T-helper 1 cell treated with Interleukin-12 subunit alpha and Interleukin-12 subunit beta and Interleukin-4 antibody, amounts not matched to agents 30 ng/mL and 1 ng/mL, for 36 hours (primary cell): ENCODE data around the gene OR2D2. TPM values are rescaled to one million over a fixed set of nuclear protein-coding genes. Genes with fewer than 3 reads are reported as not detected.
"Not testable (repeated sequence)": the region's sequence is repeated elsewhere in the genome, so short reads cannot be mapped to it uniquely, and the experiment has no call there.

Source experiments
- intact Hi-C: fragments of 100-400 bp; cut with micrococcal nuclease; formaldehyde crosslinking; loops from one replicate; pipeline ENCODE4 v1.15.1; 2024
- total RNA-seq: library from RNA; stranded (reverse); gene quantifications from 2 replicates; pipeline ENCODE4 v1.2.3, GENCODE V29; 2022

Gene OR2D2
- total RNA-seq, 1 donor from 2014 or later = 0.20 TPM

DNA sequence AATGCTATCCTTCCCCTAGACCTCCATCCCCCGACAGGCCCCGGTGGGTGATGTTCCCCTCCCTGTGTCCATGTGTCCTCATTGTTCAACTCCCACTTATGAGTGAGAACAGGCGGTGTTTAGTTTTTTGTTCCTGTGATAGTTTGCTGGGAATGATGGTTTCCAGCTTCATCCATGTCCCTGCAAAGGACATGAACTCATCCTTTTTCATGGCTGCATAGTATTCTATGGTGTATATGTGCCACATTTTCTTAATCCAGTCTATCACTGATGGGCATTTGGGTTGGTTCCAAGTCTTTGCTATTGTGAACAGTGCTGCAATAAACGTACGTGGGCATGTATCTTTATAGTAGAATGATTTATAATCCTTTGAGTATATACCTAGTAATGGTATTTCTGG lies 4.6 kb downstream of the OR2D2 start:
- intact Hi-C loops = not testable (repeated sequence)

DNA sequence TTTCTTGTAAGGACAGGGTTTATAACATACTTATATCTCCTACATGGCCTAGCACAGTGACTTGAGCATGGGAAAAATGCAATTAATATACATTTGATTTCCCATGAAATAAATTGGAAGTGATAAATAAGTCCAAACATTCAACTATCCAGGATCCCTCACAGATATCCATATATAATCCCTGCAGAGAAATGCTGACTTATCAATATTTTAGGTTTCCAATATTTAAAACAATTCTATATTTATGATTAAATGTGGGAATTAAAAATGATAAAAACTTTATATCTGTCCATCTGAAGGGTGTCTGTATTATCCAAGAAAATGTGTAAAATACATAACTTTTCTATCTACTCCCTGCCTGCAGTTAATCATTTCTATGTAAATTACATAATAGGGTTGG lies 9.5 kb downstream of the OR2D2 start:
- intact Hi-C loops = no loop called here

DNA sequence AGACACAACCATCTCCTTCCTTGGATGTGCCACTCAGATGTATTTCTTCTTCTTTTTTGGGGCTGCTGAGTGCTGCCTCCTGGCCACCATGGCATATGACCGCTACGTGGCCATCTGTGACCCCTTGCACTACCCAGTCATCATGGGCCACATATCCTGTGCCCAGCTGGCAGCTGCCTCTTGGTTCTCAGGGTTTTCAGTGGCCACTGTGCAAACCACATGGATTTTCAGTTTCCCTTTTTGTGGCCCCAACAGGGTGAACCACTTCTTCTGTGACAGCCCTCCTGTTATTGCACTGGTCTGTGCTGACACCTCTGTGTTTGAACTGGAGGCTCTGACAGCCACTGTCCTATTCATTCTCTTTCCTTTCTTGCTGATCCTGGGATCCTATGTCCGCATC lies 15.4 kb downstream of the OR2D2 start:
- intact Hi-C loops = no loop called here

DNA sequence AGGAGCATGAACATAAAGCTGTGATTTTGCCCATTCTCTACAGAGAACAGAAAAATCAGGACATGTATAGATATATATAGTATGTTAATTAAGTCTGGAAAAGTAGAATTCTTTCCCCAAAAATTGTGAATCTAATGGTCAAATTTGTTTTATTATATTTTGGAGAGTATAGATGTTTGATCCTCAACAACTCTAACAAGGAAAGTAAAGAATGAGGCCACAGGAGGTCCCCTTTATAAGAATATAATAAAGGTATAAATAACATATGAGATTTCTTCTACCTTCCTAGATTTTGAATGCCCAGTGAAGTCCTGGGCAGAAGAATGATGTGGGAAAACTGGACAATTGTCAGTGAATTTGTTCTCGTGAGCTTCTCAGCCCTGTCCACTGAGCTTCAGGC lies 16.0 kb downstream of the OR2D2 start, which contains the start of gene OR10A4:
Gene OR10A4, plus strand, starts transcription at position 301 of the 400 bp plus-strand sequence. Its CDS starts 23 bp downstream, at position 324.
- intact Hi-C loops = no loop called here

DNA sequence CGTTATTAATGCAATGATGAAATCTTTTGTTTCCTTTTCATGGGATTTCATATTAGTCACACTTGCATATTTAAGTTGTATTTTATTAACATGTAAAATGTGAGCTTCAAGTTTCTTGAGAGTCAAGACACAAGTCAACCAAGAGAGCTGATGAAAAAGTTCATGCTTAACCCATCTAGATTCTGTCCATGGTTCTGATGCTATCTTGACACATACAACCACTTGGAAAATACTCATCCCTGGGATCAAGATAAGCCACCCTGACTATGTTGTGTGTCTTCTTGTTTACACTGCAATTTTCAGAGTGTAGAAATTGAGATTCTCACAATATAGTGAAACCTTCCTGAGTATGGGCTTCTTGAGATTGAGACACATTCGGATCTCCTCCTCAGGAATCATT lies 16.5 kb downstream of the OR2D2 start:
- intact Hi-C loops = no loop called here

DNA sequence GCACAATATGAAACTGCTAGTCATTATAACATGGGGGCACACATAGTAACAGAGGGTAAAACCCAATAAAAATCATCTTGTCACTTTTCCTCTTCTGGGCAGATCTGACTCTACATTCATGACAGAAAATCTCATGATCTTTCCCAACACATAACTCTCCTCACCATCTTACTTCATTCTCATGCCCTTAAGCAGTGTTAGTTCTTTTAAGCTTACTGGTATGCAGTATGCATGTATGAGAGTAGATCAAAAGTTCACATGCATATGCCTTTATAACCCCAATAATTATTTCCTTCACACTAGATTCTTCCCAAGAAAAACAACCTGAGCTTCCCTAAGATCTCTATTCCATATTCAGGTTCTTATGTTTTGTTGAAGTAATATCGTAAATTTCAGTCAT lies 21.0 kb downstream of the OR2D2 start:
- intact Hi-C loops = no loop called here

DNA sequence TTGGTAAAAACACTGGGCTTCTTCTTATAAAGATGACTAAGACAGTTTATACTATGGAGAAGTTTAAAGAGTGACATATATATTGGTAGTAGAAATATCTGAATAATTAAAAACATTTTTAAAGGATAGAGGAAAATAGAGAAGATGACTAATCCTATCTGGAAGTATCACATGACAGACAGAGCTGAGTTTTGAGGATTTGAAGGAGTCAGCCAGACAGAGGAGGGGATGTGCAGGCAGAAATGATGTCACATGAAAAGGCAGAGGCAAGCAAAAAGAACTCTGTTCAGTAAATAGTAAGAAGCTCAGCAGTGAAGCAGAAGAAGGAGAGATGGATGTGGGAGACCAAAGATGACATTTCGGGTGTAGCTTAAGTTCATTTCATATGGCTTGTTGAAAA lies 27.9 kb downstream of the OR2D2 start:
- intact Hi-C loops = no loop called here

DNA sequence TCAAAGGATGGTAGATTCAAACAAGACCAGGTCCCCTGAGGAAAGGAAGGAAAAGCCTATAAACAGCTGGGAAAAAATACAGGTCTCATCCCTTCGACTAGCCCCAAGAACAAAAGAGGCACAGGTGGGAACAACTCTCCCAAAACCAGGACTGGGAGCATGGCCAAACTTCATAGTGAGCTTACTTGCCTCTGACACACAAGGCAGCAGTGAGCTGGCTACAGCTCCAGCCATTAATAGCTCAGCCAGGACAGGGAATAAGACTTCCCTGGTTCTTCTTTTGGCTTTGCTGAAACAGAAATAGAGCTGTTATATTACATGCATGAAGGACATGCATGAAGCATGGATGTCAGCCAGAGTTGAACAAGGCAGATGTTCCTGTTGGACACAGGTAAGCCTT lies 29.3 kb downstream of the OR2D2 start, which contains the start of gene OR10A2:
Gene OR10A2, plus strand, starts transcription at position 97 of the 400 bp plus-strand sequence. CDS start 6,698 bp downstream, outside the sequence.
- intact Hi-C loops = no loop called here

DNA sequence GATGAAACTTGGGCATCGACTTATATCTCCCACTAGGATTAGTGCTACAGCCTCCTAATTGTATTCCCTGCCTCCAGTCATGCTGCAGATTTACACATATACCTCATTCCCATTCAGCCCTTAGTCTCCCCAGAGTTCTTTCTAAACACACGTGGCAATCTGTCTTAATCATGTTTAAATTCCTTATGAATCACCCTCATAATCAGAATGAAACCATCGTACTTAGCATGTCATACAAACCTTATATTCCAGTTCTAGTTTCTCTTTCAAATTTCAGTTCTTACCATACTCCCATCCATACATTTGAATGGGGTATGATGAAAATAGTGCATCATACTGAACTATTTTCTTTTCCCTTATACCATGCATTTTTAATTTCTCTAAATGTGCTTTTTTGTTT lies 35.4 kb downstream of the OR2D2 start:
- intact Hi-C loops = no loop called here

DNA sequence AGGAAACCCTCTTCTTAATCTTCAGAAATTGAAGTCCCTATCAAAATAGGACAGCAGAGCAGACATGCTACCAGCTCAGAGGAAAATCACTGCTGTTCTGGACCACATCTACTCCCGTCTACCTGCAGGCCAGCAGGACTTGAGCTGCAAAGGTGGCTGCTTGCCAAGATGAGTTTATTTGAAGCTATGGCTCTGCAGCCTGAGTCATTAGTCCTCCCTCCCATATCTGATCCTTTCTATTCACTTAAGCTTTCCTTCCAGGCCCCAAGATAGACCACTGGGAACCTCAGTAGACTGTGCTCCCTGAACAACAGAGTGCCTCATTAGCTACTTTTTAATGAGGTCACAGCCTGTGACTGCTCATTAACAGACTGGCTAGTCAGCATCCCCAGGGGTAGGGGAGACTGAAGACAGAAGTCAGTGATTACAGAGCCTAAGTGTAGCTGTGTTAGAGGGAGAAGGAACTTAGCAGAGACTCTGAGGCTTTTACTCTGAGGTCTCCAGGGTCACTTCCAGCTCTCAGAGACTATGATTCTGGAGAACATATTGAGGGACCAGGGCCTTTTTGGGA lies 36.2 kb downstream of the OR2D2 start:
- intact Hi-C loops = no loop called here

DNA sequence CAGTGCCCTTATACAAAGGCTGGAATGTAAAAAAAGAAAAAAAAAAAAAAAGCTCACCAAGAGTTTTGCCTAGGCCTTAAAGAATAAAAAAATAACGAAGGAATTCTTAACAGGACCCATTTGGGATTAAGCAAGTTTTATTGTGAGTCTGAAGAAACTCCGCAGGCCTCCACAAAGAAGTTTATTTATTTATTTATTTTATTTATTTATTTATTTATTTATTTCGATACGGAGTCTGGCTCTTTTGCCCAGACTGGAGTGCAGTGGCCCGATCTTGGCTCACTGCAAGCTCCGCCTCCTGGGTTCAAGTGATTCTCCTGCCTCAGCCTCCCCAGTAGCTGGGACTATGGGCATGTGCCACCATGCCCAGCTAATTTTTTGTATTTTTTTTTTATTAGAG lies 37.5 kb downstream of the OR2D2 start:
- intact Hi-C loops = not testable (repeated sequence)

DNA sequence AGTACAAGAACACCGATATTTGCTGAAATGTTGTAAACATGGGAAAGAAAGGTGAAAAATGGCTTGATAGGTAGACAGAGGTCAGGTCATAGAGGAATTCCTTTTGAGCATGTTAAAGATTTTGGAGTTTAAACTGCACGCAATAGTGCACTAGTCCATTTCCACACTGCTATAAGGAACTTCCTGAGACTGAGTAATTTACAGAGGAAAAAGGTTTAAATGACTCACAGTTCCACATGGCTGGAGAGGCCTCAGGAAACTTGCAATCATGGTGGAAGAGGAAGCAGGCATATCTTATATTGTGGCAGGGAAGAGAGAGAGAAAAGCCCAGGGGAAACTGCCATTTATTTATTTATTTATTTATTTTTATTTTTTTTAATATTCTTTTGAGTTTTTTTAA lies 41.8 kb downstream of the OR2D2 start:
- intact Hi-C loops = no loop called here

DNA sequence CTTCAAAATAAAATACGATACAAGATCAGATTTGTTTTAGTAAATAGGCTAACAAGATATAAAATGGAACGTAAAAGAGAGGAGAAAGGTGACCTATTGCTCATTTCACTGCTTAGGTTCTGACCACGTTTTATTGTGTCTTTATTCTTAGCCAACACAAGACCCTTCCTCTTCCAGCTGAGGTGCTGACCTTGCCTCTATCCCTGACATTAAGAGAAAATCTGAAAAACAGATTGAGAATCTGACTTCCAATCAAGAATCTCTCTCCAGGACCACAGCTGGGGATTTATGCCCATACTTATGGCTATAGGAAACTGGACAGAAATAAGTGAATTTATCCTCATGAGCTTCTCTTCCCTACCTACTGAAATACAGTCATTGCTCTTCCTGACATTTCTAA lies 46.9 kb downstream of the OR2D2 start, which contains the start of gene OR10A5:
Gene OR10A5, plus strand, starts transcription at position 301 of the 400 bp plus-strand sequence. Its CDS starts 0 bp downstream, at position 301.
- intact Hi-C loops = no loop called here

DNA sequence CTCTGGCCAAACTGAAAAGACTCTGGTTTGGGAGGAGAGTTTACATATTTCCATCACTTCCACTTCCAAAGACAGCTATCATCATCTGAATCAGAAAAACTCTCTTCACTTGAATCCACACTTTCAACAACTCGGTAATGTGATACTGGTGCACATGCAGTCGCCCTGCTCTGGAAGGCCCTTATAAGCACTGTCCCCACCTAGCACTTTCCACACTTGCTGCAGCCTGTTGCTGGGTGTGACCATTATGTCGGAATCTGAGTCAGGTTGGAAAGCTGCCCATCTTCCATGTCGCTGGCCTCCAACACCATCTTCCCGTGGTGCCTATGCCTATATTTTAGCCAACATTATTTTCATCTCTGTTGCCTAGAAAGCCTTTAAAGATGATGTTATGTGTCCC lies 47.9 kb downstream of the OR2D2 start:
- intact Hi-C loops = no loop called here

DNA sequence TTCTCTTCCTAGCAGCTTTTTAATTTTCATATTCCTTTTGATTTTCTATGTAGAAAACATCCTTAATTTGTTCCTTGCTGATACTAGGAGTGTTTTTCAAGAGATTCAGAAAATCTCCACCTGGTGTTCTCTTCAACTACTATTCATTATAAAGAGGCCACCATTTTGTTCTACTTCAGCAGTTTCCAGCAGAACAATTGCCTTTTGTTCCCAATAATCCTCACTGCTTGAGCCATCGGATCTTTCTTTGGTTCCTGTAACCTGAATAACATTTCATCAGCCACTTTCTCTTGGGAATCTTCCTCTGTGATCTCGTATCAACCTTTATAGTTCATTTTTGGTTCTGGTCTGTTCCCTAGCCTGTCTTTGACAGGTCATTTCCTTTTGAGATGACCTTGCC lies 48.6 kb downstream of the OR2D2 start:
- intact Hi-C loops = no loop called here

DNA sequence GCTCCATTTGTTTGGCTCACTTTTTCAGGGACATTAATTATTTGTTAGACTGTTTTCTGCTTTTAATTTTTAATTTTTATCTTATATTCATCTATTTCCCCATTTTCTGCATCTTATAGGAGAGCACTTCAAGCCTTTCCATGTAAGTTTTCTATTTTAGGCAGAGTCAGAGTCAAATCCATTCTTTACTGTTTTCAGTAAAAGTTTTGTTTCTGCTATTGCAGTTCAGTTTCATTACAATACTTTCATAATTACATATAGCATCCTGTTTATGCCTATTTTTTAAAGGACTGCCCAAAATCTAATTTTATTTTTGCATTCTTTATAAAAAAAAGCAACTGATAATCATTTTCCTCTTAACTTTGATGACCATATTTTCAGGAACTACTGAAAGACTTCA lies 50.6 kb downstream of the OR2D2 start:
- intact Hi-C loops = no loop called here

Other genes with a start within 250 kb of the OR2D2 start
- 0.32 and 0.37 TPM in 2 replicates for gene DCHS1, start 236.7 kb downstream of the OR2D2 start, total RNA-seq
- gene MRPL17, start 209.2 kb downstream of the OR2D2 start, total RNA-seq = 51.0 and 62.6 TPM in 2 replicates
- 0.41 TPM in 1 of 2 replicates, not detected in the other for gene OR2AG2, start 120.5 kb downstream of the OR2D2 start, total RNA-seq
- not detected in 2 replicates for gene OR2AG1, start 109.5 kb downstream of the OR2D2 start, total RNA-seq
- gene OR6A2, start 92.8 kb downstream of the OR2D2 start, total RNA-seq = 0.05 and 0.12 TPM in 2 replicates
- gene OR10A5, start 46.8 kb downstream of the OR2D2 start, total RNA-seq = not detected in 2 replicates
- not detected in 2 replicates for gene OR10A2, start 29.4 kb downstream of the OR2D2 start, total RNA-seq
- not detected in 2 replicates for gene OR10A4, start 15.9 kb downstream of the OR2D2 start, total RNA-seq
- not detected in 2 replicates for gene OR2D3, start 28.5 kb upstream of the OR2D2 start, total RNA-seq
- 1.9 and 2.3 TPM in 2 replicates for gene ZNF215, start 33.9 kb upstream of the OR2D2 start, total RNA-seq
- not detected in 2 replicates for gene ZNF214, start 127.8 kb upstream of the OR2D2 start, total RNA-seq
- 0.24 and 0.34 TPM in 2 replicates for gene NLRP14, start 128.0 kb upstream of the OR2D2 start, total RNA-seq
- 0.10 TPM in 1 of 2 replicates, not detected in the other for gene RBMXL2, start 196.5 kb upstream of the OR2D2 start, total RNA-seq